ENCODE data around the gene VPS37D. TPM values are rescaled to one million over a fixed set of nuclear protein-coding genes. Genes with fewer than 3 reads are reported as not detected.
"Not testable (repeated sequence)": the region's sequence is repeated elsewhere in the genome, so short reads cannot be mapped to it uniquely, and the experiment has no call there.

Gene VPS37D
- polyA plus RNA-seq, 5 donors: 5.5 to 12.3 (median 8.2) TPM

DNA sequence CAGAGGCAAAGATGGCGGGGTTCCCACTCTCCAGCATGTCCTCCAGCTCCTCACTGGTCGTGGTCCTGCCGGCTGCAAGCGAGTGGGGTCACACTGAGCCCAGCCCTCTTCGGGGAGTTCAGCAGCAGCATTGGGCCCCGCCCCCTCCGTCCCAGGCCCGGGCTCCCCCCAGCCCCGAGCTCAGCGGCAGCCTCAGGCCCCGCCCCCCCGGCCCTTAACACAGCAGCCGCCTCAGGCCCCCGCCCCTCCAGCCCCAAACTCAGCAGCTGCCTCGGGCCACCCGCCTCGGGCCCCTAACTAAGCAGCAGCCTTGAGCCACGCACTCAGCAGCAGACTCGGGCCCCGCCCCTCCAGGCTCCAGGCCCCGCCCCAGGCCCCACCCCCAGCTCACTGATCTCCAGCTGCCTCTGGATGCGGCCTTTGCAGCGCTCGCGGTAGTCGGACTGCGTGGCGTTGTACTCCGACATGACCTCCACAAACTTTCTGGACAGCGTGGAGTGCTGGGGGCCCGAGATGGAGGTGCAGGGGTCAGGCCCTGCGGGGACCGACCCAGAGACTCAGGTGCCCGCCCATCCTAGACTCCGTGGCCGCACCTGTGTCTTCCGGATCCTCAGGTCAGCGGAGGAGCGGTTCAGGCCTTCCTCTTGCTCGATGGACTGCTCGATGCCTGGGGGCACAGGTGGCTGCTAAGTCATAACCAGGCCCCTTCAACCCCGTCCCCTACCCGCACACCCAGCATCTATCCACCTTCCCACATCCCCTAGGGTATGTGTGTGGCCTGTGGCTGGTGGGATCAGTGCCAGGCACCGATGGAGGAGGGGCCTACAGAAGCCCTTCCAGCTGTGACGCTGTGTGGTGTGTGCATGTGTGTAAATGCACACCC lies 36.4 kb downstream of the VPS37D start:
- DNase-seq: no peak

DNA sequence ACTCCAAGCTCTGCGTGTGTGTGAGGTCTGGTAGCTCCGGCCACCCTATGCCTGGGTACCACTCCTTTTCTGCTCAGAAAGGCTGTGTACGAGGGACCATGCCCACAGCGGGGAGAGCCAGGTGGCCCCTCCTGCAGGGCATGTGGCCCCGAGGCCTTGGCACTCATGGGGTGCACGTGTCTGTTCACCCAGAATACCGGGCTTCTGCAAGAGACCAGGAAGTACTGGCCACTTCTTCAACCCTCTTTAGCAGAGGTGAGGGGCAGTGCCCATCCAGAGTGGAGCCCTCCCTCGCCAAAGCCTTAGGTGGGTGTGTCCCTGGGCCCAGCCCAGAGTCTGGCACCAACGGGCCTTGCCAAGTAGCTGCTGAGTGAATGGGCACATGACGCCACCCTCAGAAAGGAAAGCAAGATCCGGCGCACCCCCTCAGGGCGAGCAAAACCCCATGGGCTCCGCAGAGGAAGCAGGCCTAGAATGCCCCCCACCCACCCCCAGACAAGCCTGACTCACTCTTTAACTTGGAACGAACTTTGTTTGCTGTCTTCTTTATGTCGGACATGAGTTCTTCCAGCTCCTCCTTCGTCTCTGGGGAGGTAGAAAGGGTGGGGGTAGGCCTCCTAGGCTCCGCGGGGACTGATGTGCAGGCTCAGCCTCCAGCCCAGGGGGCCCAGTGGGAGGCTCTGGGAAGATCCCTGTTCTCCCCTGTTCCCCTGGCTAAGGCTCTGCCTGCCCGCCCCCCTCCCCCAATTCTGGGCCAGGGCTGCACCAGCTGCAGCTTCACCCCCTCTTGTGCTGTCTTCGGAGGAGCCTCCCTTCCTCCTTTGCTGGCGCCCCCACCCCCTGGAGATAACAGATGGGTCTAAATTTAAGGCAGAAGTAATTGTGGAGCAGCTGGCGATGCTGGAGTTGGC lies 37.3 kb downstream of the VPS37D start:
- no peak for DNase-seq

DNA sequence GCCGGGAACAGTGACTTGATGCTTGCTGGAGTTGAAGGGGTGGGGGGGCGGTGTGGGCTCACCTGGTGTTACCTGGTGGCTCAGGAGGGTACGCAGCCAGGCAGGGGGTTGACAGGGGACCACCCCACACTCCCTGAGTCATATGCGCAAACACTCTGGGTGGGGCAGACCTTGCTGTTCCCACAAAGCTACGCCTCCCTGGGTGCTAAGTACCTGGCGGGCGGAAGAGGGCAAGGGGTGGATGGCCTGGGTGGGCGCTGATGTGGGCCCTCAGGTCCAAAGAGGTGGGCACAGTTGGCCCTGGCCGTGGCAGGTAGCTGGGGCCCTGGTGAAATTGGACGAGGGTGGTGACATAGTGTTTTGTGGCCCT lies 37.9 kb downstream of the VPS37D start:
- DNase-seq: no peak

DNA sequence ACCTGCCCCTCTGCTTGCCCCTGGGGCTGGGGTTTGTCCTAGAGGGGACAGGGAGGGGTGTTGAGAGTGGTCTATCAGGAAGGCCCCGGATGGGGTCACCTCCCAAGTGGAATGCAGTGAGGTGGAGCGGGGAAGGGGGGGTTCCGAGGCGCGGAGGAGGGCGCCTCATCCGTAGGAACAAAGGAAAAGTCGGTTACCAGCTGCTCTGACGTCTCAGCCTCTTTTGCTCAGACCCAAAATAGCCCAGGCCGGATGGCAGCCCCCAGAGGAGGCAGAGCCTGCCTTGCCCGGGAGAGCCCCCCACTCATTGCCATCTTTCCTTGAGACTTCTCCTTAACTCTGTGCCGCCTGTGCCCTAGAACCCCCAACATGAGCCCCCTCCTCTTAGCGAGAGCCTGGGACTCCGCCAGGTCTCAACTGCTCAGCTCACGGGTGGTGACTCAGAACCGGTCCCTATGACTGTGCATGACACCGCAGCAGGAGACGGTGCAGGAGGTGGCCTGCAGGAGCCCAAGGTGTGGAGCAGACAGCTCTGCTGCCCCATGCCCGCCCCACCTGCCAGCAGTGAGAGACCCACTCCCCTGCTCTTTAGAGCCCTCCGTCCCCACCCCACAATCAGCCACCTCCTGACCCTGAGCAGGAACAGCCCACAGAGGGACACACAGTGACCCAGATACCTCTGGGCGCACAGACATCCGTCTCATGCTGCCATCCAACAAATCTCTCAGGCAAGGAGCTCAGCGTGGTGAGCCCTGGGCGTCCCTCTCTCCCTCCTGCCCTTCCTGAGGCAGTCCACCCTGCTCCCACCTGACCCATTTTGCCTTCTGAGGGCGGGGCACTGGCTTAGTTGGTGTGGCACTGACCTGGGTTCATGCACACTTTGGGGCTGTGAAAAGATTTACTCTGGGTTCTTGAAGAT lies 38.8 kb downstream of the VPS37D start:
- no peak for DNase-seq

DNA sequence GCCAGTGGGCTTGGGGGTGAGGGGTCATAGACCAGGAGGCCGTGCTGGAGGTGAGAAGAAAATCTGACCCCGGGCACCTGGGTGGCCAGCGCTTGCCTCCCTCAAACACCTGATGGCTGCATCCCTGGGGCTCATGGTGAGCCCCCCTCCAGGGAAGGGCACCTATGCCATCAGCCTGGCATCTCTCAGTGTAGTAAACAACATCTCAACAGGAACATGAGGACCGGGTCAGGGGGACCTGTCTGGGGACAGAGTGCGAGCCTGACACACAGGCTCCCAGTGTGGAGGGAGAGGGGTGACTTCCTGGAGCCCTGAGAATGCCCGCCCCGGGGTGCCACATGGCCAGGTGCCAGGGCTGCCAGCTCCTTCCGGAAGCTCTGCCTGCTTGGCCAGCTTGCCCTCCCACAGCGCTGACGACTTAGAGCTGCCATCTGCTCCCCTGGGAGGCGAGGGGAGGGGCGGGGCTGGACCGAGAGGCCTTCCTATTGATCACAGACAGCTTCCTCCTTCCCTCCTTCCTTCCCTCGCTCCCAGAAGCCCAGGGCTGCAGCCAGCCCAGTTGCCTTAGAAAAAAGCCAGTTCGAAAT lies 39.5 kb downstream of the VPS37D start:
- no peak for DNase-seq

DNA sequence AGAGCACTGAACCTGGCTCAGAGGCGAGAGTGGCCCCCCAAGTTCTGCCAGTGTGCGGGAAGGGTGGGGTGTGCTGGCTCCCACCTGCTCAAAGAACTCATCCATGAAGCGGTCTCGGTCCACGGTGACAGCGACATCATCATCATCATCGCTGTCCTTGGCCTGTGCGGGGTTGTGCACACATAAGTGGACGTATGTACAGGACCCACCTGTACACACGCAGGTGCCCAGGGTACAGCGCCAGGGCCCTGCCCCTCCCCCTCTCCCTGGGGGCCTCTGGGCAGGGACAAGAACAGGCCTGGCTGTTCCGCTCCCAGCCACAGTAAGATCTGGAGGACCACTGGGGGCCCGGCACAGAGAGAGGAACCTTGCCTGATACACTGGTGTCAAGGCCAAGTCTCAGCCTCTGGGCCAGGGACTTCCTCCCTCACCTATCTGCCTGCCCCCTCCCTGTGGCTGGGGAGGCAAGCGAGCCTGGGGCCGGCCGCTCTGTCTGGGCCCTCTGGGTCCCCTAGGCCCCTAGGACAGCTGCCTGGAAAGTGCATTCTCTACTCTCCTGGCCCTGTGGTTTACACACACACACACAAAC lies 41.4 kb downstream of the VPS37D start:
- DNase-seq: no peak

DNA sequence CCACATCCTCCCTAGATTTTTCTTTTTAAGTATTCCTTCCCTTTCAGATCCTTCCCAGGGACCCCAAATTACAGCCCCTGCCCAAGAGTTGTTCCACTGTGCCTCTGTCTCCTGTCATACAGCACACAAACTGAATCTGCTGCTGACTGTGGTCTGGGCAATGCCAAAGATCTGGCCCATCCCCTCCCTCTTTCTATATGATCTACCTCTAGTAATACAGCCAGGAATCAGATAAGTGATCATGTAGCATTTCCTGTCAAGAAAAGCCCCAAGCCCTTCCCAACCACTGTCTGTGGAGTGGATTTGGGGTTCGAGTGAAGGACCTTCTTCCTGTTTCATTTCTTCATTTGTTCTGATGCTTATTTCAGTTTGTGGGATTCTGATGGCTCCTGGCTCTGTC lies 45.1 kb downstream of the VPS37D start:
- DNase-seq: no peak

DNA sequence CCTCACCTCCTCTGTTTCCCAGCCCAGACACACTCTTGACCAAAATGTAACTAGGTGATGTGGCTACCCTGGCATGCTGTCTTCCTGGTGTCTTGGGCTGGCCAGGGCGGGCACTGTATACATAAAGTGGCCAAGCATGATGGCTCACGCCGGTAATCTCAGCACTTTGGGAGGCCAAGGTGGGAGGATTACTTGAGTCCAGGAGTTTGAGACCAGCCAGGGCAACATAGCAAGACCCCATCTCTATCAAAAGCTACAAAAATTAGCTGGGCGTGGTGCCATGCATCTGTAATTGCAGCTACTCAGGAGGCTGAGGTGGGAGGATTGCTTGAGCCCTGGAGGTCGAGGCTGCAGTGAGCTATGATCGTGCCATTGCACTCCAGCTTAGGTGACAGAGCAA lies 45.7 kb downstream of the VPS37D start:
- DNase-seq: not testable (repeated sequence)

DNA sequence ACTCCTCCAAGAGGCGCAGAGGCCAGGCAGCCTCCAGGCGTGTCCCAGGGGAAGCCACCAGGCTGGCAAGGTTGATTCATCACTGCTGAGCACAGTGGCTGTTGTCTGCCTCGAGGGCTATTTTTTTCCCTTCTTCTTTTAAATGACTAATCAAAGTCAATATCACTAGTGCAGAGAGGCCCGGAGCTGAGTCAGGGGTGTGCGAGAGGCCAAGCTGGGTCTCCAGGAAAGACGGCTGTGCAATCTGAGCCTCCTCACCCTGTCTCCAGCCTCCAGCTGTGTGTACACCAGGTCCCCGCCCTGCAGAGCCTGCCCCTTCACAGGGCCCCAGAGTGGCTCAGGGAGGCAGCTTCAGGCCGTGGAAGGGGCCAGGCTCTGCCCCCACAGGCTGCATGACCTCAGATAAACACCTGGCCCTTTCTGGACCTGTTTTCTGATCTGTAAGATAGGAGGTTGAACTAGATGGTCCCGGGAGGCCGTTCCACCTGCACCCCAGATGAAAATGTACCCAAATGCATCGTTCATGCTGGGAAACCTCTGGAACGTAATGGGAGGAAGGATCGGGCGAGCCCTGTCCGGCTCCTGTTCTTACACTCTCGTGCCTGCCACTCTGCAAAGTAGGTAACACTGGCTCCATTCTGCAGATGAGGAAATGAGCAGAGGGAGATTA lies 48.2 kb downstream of the VPS37D start:
- DNase-seq: no peak

DNA sequence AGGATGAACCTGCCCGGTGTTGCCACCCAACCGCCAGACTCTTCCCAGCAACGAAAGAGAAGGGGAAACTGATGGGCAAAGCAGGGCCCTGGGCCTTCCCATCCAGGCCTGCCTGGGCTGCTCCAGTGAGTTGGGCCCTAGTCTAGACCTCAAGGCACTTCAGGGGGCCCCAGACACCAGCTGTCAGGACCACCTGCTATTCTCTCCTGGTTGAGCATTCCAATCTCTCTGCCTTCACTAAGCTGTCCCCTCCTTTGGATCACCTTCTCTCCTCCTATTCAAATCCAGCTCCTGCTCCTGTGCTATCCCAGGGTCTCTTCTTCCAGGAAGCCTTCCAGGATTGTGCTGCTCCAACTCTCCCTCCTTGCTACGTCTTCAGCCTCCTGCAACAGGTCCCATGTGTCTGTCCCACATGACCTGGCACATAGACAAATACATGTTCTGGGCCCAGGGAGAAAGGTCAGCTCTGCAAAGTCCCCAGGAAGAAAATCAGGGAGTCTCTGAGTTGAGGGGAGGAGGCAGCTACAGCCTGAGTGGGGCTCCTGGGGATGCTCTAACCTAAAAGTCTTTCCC lies 48.8 kb downstream of the VPS37D start:
- no peak for DNase-seq

DNA sequence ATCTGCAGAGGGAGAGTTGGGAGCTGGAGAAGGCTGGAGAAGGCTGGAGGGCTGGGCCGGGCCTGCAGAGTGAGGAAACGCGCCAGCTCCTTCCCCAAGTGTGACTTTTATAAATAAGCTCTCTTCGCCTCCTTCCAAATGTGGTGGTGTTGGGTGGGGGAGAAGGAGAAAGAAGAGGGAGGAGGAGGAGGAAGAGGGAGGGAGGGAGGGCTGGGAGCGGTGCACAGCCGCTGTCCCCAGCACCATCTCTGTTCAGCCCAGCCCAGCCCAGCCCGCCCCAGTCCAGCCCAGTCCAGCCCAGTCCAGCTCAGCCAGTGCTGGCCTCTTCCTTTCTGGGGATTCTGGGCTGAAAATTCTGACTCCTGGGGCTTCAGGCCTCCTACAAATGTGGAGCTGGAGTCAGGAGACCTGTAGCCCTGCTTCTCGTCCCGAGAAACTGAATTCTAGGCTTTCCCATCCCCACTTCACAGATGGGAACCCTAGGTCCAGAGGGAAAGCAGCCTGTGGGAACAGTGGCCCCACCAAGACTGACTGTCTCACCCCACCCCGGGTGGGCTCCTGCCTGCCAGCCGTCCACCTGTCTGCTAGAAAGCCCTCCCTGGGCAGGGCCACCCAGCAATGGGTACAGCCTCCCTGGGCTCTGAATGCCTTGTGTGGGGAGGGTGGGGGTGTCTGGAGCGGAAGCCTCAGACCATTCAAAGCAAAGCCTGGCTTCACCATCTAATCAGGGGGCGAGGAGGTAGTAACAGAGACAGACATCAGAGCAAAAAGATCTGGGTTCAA lies 49.6 kb downstream of the VPS37D start:
- no peak for DNase-seq

DNA sequence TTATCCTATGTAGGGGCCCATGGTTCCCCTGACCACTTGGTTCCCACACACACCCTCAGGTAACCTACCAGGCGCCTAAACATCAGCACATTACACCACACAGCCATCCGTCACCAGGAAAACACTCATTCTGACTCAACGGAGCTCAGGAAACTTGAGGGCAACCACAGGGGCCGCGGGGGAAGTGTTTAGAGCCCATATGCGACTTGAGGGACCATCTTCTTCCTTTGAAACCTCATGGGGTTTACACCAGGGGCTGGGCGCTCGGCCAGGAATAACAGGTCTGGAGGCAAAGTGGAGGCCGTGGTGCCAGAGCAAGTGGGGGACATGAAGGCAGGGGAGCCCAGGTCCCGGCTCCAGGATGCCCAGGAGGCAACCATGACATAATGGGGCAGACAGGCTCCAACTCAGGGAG lies 50.4 kb downstream of the VPS37D start:
- no peak for DNase-seq

DNA sequence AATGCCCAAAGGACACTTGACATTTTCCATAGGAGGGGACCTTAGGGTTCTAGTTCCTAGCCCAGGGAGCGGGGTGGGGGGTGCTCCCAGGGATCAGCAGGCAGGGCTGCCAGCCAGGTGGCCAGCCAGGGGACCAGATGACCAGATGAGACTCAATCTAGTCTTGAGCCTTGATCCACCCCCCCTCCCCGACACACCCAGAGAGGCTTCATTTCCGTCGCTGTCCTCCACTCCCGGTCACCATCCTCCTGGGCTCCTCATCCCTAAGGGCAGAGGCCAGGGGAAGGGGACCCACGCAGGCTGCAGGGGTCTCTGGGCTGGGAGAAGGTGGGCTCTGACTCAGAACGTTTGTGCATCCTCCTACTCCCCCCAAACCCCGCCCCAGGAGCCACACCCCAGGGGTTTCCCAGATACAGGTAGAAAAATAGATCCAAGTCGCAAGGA lies 50.8 kb downstream of the VPS37D start:
- DNase-seq: no peak

DNA sequence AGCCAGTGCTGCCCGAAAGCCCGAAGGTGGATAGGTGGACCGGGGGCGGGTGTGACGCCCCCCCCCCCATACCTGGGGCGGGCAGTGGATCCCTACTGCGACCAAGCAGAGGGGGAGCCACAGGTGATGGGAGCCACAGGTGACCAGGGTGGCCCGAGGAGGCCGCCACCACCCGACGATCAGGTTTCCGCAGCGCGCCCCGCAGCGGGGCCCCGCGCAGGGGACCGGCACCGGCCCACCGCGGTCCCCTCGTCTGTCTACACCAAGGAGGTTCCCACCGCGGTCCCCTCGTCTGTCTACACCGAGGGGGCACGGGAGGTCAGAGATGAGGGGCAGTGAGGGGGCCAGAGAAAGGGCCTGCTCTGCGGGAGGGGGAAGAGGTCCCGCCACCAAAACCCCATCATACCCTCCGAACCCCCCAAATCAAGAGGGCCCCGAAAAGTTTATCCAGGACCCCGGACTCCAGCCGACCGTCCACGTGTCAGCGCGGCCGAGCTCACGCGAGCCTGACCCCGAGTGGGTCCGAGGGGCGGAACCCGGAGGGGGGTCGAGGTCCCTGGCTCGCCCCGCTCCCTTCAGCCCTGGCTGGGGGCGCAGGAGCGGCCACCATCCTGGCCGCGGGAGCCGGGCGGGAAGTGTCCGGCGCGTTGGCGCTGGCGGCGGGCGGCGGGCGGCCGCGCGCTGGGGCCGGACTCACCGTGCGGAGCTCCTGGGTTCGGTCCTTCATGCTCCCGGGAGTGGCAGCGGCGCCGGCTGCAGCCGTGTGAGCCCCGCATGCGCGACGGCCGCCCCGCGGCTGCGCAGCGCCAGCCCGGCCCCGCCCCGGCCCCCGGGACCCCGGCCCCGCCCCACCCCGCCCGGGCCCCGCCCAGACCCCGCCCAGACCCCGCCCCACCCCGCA lies 51.5 kb downstream of the VPS37D start, which contains the start of gene STX1A:
Gene STX1A, minus strand, starts transcription at position 765 of the 901 bp plus-strand sequence. Its CDS starts 38 bp downstream, at position 727.
- no peak for DNase-seq

DNA sequence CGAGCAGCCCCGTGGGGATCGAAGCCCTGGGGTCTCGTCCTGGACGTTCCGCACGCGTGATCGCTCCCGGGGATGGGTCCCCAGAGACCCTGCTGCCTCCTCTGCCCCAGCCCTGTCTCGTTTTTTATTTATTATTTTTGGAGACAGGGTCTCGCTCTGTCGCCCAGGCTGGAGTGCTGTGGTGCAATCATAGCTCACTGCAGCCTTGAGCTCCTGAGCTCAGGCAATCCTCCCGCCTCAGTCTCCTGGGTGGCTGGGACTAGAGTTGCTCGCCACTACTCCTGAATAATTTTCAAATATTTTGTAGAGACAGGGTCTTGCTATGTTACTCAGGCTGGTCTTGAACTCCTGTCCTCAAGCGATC lies 52.2 kb downstream of the VPS37D start:
- DNase-seq: no peak

DNA sequence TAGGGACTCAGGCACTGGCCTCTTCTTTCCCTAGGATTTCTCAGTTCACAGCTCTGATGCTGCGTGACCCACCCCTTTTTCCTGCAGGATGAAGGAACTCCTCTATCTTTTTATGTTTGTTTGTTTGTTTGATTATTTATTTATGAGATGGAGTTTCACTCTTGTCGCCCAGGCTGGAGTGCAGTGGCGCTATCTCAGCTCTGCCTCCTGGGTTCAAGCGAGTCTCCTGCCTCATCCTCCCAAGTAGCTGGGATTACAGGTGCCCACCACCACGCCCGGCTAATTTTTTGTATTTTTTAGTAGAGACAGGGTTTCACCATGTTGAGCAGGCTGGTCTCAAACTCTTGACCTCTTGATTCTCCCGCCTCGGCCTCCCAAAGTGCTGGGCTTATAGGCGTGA lies 52.8 kb downstream of the VPS37D start:
- DNase-seq: not testable (repeated sequence)

DNA sequence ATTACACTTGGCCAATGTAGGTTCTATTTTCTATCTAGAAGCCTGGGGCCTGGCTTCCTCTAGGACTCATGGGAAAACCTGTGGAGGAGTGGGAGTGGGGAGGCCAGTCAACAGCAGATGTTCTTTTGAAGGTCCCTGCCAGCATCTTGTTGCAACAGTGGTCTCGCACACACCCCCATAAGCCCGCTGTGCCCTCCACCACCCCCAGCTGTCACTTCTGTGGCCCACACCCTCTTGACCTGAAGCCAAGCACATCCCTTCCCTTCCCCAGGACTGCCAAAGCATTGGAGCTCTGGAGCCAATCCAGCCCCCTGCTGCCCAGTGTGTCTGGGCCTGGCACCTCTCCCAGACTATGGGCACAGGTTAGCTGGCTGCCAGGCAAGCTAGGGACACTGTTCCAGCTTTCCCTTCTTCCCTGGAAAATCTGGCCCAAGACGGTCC lies 53.8 kb downstream of the VPS37D start:
- DNase-seq: no peak
